GM18520 (cell line): ENCODE results near the gene CRNKL1.
A peak's percentile ranks its signal among the peaks of the same experiment; 100 is the strongest.

Experiments
- ATAC-seq: cut with Tn5 transposase; IDR thresholded peaks from one replicate; pipeline ENCODE4 v1.9.1; 2021; ENCODE audit not compliant: unreplicated experiment

CRNKL1 gene

GRCh38 chr20:20052074-20052970 lies at the start of gene CRNKL1, which contains the start of gene CFAP61:
Gene CRNKL1 (minus strand): TSS chr20:20052466. CDS start chr20:20052342, 124 bp downstream.
Gene CFAP61 (plus strand): TSS chr20:20052532. CDS start chr20:20056654, 4,122 bp downstream.
- ATAC-seq: peak; percentile 89

DNA sequence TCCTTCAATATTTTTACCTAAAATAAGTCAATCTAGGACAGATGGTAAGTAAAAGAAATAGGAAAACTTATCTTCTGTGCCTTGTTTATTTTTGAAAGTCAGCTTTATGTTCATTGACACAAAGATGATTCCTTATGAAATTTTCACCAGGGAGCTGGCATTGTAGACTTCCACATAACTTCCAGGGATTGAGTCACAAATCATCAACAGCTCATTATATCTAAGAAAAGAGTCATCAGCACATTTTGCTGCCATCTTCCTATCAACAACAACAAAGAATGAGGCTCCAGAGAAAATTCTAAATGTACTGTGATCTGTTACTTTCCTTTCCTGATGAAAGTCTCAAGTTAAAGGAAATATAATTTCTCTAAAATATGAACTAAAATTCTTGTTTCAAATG lies 48.6 kb upstream of the CRNKL1 start:
- no peak for ATAC-seq

DNA sequence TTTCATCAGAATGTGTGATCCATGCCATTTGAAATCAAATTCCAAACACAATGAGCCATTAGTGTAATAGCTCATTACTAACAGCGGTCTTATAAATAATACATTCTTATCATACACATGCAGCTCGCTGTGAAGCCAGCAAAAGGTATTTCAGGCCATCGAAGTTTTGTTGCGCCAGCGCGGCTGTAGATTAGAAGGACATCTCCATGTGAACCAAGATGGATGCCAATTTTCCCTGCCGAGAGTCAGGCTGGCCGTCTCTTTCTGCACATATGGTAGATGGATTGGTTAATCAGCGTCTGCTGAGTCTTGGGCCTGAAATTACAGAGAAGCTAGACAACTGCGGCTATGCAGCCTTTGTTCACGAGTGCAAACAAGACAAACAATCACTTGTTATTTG lies 44.2 kb upstream of the CRNKL1 start:
- ATAC-seq: no peak

DNA sequence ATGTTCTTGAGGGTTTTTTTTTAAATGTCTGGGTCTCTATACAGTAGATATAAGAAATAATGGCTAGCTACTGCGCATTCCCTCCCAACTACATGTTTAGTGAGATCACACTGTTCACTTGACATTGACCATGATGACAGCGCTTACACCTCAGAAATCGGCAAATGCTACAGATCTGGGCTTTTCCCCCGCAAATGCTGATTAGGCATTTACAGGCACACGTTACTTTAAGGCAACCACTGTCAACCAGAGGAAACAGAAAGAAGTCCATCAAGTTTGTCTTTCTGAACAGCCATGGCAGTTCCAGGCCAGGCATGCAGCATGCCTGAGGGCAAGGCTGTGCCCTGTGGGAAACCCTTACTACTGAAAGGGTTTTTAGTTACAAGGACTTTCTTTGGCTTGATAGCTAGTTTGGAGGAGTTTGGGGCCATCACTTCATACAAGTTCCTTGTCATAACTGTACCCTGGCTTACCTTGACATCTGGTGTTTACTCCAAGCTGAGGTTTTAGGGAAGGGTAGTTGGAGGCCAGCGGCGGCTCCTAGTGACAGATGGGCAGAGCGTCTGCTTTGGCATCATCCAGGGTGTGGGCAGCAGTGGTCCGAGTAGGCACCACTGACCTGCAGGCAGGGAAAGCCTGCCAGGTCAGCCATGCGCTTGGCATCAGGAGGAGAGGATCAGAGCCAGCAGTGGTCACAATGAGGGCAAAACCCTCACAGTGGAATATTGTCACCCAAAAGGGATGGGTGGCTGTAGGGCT lies 43.0 kb upstream of the CRNKL1 start:
- no peak for ATAC-seq

GRCh38 chr20:20094410-20094809 lies 42.1 kb upstream of the CRNKL1 start:
- ATAC-seq: no peak

- no peak for ATAC-seq
Measured at GRCh38 chr20:20092827-20093226, 40.6 kb upstream of the CRNKL1 start.

DNA sequence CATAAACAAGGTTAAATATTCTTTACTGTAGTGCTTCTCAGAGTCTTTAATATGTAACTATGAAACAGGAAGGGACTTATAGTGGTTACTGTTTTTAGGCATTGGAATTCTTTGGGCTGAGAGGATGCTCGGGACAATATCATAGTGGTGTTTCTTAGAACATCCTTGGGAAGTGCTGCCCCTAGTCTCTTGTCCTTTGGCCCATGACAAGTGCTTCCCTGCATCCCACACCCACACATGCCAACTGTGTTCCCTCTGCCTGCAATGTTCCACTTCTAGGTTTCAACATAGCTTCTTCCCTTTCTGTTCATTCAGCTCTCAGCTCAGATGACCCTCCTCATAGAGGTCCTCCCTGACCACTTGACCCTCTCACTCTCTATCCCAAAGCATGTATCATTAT lies 37.7 kb upstream of the CRNKL1 start:
- no peak for ATAC-seq

- no peak for ATAC-seq
Measured at GRCh38 chr20:20089018-20089417, 36.8 kb upstream of the CRNKL1 start.

- ATAC-seq: no peak
Measured at GRCh38 chr20:20085812-20086211, 33.5 kb upstream of the CRNKL1 start.

DNA sequence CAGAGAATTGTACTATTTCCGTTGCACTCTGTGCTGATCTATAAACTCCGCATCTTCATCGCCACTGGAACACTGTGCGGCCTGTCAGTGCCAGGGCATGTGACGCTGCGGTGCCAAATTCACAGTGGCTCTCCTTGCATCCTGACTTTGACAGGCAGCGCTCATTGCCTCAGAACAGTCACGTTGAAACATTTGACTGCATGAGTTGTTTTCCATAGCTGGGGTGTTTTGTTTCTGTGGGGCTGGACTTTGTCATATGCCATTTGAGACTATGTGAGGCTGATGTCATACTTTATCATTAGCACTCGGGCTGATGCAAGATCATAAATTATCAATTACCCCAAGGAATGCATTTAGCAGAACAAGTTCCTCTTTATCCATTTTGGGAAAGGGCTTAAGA lies 32.8 kb upstream of the CRNKL1 start:
- ATAC-seq: no peak

DNA sequence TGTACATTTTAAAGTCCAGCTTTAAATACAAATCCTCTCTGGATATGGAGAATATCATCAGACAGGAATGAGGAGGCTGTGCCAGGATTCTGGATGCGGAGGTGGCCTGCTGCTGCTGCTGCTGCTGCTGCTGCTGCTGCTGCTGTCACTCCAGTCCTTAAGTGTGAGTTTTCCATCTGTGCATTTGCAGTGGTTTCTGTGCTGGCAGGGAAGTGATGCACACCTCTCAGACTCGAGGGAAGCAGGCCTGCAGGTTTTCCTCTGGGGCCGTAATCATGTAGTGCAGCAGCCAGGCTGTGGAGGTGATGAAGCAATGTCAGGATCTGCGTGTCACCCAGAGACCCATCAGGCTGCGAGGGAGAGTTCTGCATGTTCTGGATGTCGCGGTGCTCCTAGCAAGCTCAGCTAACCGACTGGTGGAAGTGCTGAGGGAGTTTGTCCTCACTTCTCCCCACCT lies 32.1 kb upstream of the CRNKL1 start:
- ATAC-seq: no peak

GRCh38 chr20:20083807-20084206 lies 31.5 kb upstream of the CRNKL1 start:
- no peak for ATAC-seq

DNA sequence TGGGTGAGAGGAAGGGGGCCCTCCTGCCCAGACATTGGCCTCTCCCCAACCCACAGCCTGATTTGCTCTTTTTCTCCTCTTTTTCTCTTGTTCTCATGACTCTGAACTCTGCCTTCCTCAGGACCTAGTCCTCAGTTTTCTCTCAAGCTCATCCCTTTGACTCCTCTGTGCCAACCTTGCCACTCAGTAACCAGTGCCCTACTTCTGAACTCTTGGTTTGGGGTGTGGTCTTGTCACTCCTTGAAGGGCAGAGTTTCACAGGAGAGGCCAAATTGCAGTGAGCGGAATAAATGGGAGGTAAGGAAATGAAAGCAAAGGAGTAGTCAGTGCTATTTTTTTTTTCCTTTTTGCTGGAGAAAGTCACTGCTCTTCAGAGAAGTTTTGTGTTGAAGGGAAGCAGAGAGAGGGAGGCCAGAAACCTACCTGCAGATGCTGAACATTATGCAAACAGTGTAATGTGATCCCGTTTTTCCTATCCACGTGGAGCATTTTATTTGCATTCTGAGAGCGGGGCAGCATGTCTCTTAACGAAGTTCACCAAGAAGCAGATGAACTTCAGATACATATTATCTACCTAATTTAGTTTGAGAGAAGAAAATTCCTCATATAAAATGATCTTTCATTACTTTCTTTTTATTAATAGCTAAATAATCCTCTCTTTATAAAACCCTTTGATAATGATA lies 27.0 kb upstream of the CRNKL1 start:
- no peak for ATAC-seq

DNA sequence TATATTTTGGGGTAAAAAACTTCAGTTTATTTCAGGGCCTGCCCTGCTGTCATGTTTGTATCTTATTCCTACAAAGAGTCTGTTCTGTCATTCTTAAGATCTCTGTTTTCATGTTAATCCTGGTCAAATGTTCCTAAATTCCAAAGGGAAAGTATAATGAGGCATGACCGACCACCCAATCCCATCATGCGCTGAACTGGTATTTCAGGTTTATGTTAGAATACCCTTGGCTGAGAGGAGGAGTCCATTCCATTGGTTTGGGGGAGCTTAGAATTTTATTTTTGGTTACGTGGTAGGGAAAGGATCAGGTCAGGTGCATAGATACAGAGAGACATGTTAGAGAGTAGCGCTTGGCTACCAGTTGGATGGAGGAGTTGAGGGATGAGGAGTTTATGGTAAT lies 25.8 kb upstream of the CRNKL1 start:
- ATAC-seq: no peak

DNA sequence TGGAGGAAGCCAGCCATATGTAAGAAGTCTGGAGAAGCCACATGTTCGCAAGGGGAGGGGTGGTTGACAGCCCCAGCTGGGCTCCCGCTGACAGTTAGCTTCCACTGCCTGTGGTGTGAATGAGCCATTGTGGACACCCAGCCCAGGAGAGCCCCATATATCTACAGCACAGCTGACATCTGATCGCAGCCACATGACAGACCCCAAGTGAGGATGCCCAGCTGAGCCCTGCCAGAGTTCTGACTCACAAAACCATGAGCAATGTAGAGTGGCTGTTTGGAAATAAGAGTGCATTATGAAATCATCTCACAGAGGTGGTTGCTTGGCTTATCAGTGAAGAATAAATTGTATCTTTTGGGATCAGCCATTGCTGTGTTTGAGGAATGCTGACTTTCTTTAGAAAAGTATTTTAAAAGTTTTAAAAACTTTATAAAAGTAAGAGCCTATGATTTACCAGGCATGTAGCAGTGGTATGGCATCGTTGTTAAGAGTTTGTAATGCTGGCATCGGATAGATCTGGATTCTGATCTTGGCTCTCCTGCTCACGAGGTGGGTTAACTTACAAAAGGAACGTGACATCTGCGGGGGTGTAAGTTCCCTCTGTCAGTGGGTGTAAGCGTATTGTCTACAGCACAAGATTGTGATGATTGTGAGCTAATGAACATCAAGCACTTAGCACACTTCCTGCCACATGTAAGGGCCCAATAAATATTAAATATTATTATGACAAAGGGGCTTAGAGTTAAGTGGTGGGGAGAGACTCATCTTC lies 24.2 kb upstream of the CRNKL1 start:
- ATAC-seq: no peak

DNA sequence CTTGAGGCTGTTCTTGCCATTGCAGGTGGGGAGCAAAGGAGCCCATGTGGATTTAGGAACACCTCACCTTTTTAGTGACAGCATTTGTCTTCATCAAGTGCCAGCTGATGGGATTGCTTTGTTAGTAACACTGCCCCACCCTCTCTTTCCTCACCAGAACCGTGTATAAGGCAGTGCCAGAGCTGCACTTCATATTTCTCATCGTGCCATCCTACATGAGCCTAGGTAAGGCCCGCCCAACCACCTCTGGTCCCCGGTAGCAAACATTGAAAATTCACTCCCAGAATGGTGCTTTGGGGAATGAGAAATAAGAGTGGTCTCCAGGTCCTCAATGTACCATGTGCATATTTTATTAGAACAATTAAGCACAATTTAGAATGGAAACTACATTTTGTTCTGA lies 22.8 kb upstream of the CRNKL1 start:
- no peak for ATAC-seq

DNA sequence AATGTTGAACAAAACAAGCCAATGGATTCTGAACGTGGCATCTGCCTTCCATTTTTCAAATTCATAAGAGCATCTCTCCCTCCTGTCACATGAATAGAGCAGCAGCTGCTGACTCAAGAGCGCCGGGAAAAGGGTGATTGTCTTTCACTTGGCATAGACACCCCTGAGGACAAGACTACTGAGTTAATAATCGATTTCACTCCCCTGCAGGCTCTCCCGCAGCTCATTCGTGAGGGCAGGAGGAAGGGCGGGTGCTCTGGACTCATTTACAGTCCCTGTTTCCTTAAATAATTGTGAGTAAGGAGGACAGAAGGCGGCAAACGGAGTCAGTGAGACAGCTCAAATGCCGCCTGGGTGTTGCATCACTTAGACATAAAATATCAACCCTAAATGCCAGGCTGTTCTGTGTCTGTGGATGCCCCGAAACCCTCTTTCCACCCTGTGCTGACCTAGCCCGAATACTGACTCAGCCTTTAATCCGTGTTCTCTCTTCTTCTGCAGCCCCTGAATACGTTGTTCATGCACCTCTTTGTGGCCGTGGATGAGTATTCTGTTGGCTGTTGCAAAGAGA lies 21.6 kb upstream of the CRNKL1 start:
- no peak for ATAC-seq

DNA sequence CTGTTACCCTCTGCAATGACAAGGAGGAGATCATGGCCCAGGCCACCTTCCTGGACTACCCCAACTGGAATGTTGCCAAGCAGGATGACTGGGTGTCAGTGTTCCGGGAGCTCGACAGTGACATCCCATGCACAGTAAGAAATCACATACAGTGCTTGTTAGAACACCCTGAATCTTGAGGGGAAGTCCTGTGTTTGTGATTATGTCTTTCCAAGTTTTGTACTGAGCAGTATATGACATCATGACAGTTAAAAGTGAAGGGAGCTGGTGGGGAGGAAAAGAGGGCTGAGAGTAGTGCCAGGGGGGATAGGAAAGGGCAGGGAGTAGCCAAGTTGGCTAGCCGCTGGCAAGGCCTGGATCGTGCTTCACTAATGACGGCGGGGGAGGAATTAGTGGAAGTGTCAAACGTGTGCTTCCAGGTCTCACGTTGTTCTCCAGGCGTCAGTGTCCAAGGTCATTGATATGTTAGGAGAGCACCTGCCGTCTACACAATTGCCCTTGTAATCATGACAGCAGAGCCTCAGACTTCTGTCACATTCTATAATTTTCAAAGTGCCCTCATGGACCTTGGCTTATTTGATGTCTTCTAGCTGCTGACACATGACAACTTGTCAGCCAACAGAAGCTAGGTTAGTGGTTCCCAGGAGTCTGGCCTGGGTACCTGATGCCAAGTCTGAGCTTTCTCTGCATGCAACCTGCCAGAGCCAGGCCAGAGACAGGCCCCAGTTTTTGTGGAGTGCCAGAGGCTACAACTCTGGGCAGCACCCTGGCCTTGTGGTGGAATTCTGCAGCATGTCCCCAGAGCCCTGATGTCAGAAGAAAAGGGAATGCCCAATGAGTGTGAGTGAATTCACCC lies 18.8 kb upstream of the CRNKL1 start:
- ATAC-seq: no peak

- no peak for ATAC-seq
Measured at GRCh38 chr20:20065361-20065760, 13.1 kb upstream of the CRNKL1 start.
